Measurements from ENCODE around the gene ATAD3B.
A peak's percentile ranks its signal among the peaks of the same experiment; 100 is the strongest.
"Not testable (repeated sequence)": the region's sequence is repeated elsewhere in the genome, so short reads cannot be mapped to it uniquely, and the experiment has no call there.

ATAD3B gene

GRCh38 chr1:1510912-1511532, 39.5 kb downstream of the ATAD3B start:
- Histone ChIP-seq H3K9ac (ENCODE audit: low read length) (peak overlapping the region; percentile 77), H3K36me3 (ENCODE audit: control insufficient read depth, low read depth, low read length) (no peaks in the 10 kb centered on the region), H3K9me3 (ENCODE audit: control insufficient read depth, low read depth, low read length) (no peaks in the 10 kb centered on the region), H3K27me3 (ENCODE audit: control insufficient read depth, insufficient read depth, low read length) (no peaks in the 10 kb centered on the region), H3K4me3 (ENCODE audit: low read length) (peak overlapping the region; percentile 63), H3K27ac (ENCODE audit: low read length) (peak overlapping the region; percentile 86), H3K4me1 (ENCODE audit: control insufficient read depth, low read depth, low read length) (no peaks in the 10 kb centered on the region)

DNA sequence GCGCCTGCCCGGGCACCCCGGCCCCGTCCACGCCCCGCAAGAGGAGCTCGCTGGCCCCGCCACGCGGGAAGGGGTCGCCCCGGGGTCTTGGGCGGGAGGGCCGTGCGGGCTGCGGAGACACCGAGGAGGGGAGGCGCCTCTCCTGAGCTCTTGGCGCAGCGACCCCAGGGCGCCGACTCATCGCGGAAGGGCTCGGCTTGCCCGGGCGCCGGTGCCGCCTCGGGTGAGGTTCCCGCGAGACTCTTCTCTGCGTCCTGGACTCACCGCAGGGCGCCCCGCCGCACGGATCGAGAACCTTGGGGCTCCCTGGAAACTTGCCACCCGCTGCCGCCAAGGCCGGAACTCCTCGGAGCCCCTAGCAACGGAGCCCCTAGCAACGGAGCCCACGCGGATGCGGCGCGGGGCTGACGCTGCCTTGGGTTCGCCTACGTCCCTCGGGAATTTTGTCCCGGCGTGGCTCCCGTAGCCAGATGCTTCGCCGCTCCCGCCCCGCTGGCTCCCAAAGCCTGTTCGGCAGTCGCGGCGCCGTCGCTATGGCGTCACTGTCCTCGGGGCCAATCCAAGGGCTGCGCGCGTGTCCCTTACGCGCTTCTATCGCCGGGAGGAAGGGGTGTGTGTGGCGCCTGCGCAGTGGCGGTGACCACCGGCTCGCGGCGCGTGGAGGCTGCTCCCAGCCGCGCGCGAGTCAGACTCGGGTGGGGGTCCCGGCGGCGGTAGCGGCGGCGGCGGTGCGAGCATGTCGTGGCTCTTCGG, 40.1 kb downstream of the ATAD3B start, which contains the start of gene ATAD3A:
ATAD3A (plus strand) TSS at position 630 of the 753 bp plus-strand sequence; CDS start at position 737, 107 bp downstream.
- Histone ChIP-seq H3K27ac (ENCODE audit: low read length) (peak within 1 kb of the TSS; percentile 86), H3K9me3 (ENCODE audit: control insufficient read depth, low read depth, low read length) (no peaks in the 10 kb centered on the region), H3K9ac (ENCODE audit: low read length) (peak within 1 kb of the TSS; percentile 77), H3K4me1 (ENCODE audit: control insufficient read depth, low read depth, low read length) (no peaks in the 10 kb centered on the region), H3K4me3 (ENCODE audit: low read length) (peak within 1 kb of the TSS; percentile 63), H3K36me3 (ENCODE audit: control insufficient read depth, low read depth, low read length) (no peaks in the 10 kb centered on the region), H3K27me3 (ENCODE audit: control insufficient read depth, insufficient read depth, low read length) (no peaks in the 10 kb centered on the region)

- peak overlapping the region; percentile 42 for H3K4me3 ChIP-seq (ENCODE audit: low read length)
- not testable (repeated sequence) for H3K4me1 ChIP-seq (ENCODE audit: control insufficient read depth, low read depth, low read length); H3K27ac ChIP-seq (ENCODE audit: low read length); H3K36me3 ChIP-seq (ENCODE audit: control insufficient read depth, low read depth, low read length); H3K27me3 ChIP-seq (ENCODE audit: control insufficient read depth, insufficient read depth, low read length); H3K9me3 ChIP-seq (ENCODE audit: control insufficient read depth, low read depth, low read length); H3K9ac ChIP-seq (ENCODE audit: low read length)
Observed at GRCh38 chr1:1512425-1512824, 40.9 kb downstream of the ATAD3B start.

DNA sequence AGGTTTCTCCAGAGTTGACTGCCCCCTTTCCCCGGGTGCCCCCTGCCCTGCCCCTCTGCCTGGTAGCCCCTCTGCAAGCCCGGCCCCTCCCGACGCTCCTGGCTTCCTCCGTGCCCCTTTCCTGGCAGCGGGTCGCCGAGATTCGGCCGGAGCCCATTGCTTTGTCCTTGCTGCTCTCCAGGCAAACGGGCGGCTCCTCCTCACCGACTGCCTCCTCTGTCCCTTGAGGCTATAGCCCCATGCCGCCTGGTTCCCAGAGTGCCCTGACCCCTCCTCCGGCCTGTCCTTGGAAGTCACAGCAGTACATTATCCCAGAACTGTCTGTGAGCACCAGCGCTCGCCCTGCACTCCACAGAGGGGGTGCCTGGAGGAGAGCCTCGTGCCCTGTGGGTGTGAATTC, 42.1 kb downstream of the ATAD3B start:
- H3K27me3 ChIP-seq (ENCODE audit: control insufficient read depth, insufficient read depth, low read length); H3K27ac ChIP-seq (ENCODE audit: low read length); H3K36me3 ChIP-seq (ENCODE audit: control insufficient read depth, low read depth, low read length); H3K9me3 ChIP-seq (ENCODE audit: control insufficient read depth, low read depth, low read length); H3K4me3 ChIP-seq (ENCODE audit: low read length); H3K9ac ChIP-seq (ENCODE audit: low read length); H3K4me1 ChIP-seq (ENCODE audit: control insufficient read depth, low read depth, low read length): not testable (repeated sequence)

GRCh38 chr1:1514376-1514775, 42.8 kb downstream of the ATAD3B start:
- H3K27me3 ChIP-seq (ENCODE audit: control insufficient read depth, insufficient read depth, low read length); H3K4me1 ChIP-seq (ENCODE audit: control insufficient read depth, low read depth, low read length); H3K27ac ChIP-seq (ENCODE audit: low read length); H3K9me3 ChIP-seq (ENCODE audit: control insufficient read depth, low read depth, low read length); H3K9ac ChIP-seq (ENCODE audit: low read length); H3K4me3 ChIP-seq (ENCODE audit: low read length); H3K36me3 ChIP-seq (ENCODE audit: control insufficient read depth, low read depth, low read length): not testable (repeated sequence)

DNA sequence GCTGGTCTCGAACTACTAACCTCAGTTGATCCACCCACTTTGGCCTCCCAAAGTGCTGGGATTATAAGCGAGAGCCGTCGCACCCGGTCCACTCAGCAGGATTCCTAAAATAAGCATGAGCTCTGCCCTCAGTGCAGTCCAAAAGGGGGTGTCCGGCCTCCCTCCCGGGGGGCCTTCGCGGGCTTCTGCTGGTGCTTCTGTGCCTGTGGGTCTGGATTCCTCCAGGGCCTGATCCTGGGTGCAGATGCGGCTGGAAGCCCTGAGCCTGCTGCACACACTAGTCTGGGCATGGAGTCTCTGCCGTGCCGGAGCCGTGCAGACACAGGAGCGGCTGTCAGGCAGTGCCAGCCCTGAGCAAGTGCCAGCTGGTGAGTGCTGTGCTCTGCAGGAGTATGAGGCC, 45.4 kb downstream of the ATAD3B start:
- not testable (repeated sequence) for H3K4me3 ChIP-seq (ENCODE audit: low read length); H3K27me3 ChIP-seq (ENCODE audit: control insufficient read depth, insufficient read depth, low read length); H3K9ac ChIP-seq (ENCODE audit: low read length); H3K27ac ChIP-seq (ENCODE audit: low read length); H3K9me3 ChIP-seq (ENCODE audit: control insufficient read depth, low read depth, low read length); H3K4me1 ChIP-seq (ENCODE audit: control insufficient read depth, low read depth, low read length)
- peaks cover 10% of the 10 kb centered on the region for H3K36me3 ChIP-seq (ENCODE audit: control insufficient read depth, low read depth, low read length)

DNA sequence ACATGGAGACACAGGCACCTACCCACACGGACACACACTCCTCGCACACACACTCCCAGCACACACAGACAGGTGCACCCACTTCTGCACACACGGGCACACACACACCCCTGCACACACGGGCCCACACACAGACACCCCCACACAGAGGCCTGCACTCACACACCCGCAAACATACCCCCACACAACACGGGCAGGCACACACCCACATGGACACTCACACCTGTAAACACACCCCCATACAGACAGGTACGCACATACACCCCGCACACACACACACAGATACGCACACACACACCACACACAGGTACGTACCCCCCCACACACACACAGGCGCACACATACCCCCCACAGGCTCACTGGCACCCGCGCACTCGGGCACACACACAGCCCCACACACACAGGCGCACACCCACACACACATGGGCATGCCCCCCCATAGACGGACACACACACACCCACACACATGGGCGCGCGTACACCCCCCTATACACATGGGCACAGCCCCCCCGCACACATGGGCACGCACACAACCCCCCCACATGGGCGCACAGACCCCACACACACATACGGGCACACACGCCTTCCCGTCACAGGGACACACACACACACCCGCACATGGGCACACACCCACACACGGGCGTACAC, 46.5 kb downstream of the ATAD3B start:
- Histone ChIP-seq H3K9me3 (ENCODE audit: control insufficient read depth, low read depth, low read length) (no peaks in the 10 kb centered on the region), H3K4me1 (ENCODE audit: control insufficient read depth, low read depth, low read length) (no peaks in the 10 kb centered on the region), H3K4me3 (ENCODE audit: low read length) (no peak overlapping the region), H3K36me3 (ENCODE audit: control insufficient read depth, low read depth, low read length) (peaks cover 10% of the 10 kb centered on the region), H3K9ac (ENCODE audit: low read length) (no peak overlapping the region), H3K27me3 (ENCODE audit: control insufficient read depth, insufficient read depth, low read length) (no peaks in the 10 kb centered on the region), H3K27ac (ENCODE audit: low read length) (no peak overlapping the region)

DNA sequence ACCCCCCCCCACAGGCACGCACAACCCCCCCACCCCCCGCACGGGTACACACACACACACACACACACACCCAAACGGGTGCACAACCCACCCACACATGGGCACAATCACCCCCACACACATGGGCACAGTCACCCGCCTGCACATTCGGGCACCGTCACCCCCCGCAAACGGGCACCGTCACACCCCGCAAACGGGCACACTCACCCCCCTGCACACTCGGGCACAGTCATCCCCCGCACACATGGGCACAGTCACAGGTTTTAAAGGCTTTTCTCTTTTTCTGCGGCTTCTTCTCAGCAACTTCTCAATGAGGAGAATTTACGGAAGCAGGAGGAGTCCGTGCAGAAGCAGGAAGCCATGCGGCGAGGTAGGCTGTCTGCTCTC, 47.0 kb downstream of the ATAD3B start:
- not testable (repeated sequence) for H3K9me3 ChIP-seq (ENCODE audit: control insufficient read depth, low read depth, low read length); H3K4me3 ChIP-seq (ENCODE audit: low read length); H3K27me3 ChIP-seq (ENCODE audit: control insufficient read depth, insufficient read depth, low read length); H3K4me1 ChIP-seq (ENCODE audit: control insufficient read depth, low read depth, low read length); H3K27ac ChIP-seq (ENCODE audit: low read length); H3K9ac ChIP-seq (ENCODE audit: low read length)
- peaks cover 10% of the 10 kb centered on the region for H3K36me3 ChIP-seq (ENCODE audit: control insufficient read depth, low read depth, low read length)

GRCh38 chr1:1519805-1520505, 48.4 kb downstream of the ATAD3B start:
- H3K27me3 ChIP-seq (ENCODE audit: control insufficient read depth, insufficient read depth, low read length); H3K9me3 ChIP-seq (ENCODE audit: control insufficient read depth, low read depth, low read length); H3K4me1 ChIP-seq (ENCODE audit: control insufficient read depth, low read depth, low read length); H3K4me3 ChIP-seq (ENCODE audit: low read length); H3K9ac ChIP-seq (ENCODE audit: low read length); H3K27ac ChIP-seq (ENCODE audit: low read length): not testable (repeated sequence)
- H3K36me3 ChIP-seq (ENCODE audit: control insufficient read depth, low read depth, low read length): peaks cover 10% of the 10 kb centered on the region

DNA sequence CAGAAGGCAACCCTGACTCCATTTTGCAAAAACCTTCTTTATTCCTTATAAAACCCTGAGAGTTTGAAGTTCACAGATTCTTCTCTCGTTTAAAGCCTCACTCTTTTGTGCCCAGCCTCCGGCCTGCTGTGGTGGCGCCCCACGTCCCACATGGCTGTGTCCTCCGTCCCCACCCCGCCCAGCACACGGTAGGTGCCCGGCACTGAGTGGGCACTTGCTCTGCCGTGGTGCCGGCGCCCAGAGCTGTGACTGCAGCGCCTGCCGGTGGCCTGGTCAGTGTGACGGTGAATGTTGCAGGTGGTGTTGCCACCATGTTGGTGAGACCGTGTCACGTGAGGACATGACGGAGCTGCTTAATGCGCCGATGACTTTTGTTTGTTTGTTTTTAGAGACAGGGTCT, 49.8 kb downstream of the ATAD3B start:
- Histone ChIP-seq H3K4me1 (ENCODE audit: control insufficient read depth, low read depth, low read length) (no peaks in the 10 kb centered on the region), H3K27ac (ENCODE audit: low read length) (no peak overlapping the region), H3K27me3 (ENCODE audit: control insufficient read depth, insufficient read depth, low read length) (no peaks in the 10 kb centered on the region), H3K9me3 (ENCODE audit: control insufficient read depth, low read depth, low read length) (no peaks in the 10 kb centered on the region), H3K9ac (ENCODE audit: low read length) (no peak overlapping the region), H3K36me3 (ENCODE audit: control insufficient read depth, low read depth, low read length) (peaks cover 17% of the 10 kb centered on the region), H3K4me3 (ENCODE audit: low read length) (no peak overlapping the region)

DNA sequence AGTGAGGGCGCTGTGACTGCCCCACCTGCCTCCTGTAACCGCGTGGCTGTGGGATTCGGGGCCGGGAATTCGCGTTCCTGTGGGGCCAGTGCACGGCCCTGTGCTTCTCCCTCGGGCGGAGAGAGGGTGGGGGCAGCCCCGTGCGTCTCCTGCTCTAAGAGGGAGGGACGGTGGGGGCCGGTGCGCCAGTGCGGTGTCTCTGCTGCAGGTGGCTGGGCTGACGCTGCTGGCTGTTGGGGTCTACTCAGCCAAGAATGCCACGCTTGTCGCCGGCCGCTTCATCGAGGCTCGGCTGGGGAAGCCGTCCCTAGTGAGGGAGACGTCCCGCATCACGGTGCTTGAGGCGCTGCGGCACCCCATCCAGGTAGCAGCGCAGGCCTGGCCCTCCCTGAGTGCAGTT, 51.0 kb downstream of the ATAD3B start:
- not testable (repeated sequence) for H3K27ac ChIP-seq (ENCODE audit: low read length)
- peaks cover 21% of the 10 kb centered on the region for H3K36me3 ChIP-seq (ENCODE audit: control insufficient read depth, low read depth, low read length)

More for the DNA sequence above, 51.0 kb downstream of the ATAD3B start:
- not testable (repeated sequence) for H3K4me1 ChIP-seq (ENCODE audit: control insufficient read depth, low read depth, low read length); H3K4me3 ChIP-seq (ENCODE audit: low read length); H3K9ac ChIP-seq (ENCODE audit: low read length); H3K9me3 ChIP-seq (ENCODE audit: control insufficient read depth, low read depth, low read length); H3K27me3 ChIP-seq (ENCODE audit: control insufficient read depth, insufficient read depth, low read length)
